Hepatocyte (in vitro differentiated cells): ENCODE data around the gene HACD2. TPM values are rescaled to one million over a fixed set of nuclear protein-coding genes. Genes with fewer than 3 reads are reported as not detected.

Source experiments
- DNase-seq: peaks from one replicate; pipeline ENCODE4 v3.0.0-alpha.2; 2016; ENCODE audit warnings: low spot score
- H2AFZ ChIP-seq: fragments of 200-600 bp; sonication (generic); 2 replicates; pipeline ENCODE4 v1.6.0; 2016; ENCODE audit warnings: antibody characterized with exemption, mild to moderate bottlenecking
- H3K27ac ChIP-seq: fragments of 200-600 bp; sonication (generic); 2 replicates; pipeline ENCODE4 v1.5.1; 2016; ENCODE audit warnings: mild to moderate bottlenecking
- H3K27me3 ChIP-seq: fragments of 200-600 bp; sonication (generic); 2 replicates; pipeline ENCODE4 v1.6.1; 2016
- H3K36me3 ChIP-seq: fragments of 200-600 bp; sonication (generic); replicated peaks from 2 replicates; pipeline ENCODE4 v1.5.1; 2016; ENCODE audit warnings: low read depth; ENCODE audit not compliant: insufficient read depth
- H3K4me1 ChIP-seq: fragments of 200-600 bp; sonication (generic); 2 replicates; pipeline ENCODE4 v1.5.1; 2016; ENCODE audit warnings: mild to moderate bottlenecking, moderate library complexity; ENCODE audit not compliant: insufficient read depth
- H3K4me2 ChIP-seq: fragments of 200-600 bp; sonication (generic); 2 replicates; pipeline ENCODE4 v1.6.0; 2016
- H3K4me3 ChIP-seq: fragments of 200-600 bp; sonication (generic); 2 replicates; pipeline ENCODE4 v1.5.1; 2016; ENCODE audit warnings: mild to moderate bottlenecking
- H3K79me2 ChIP-seq: fragments of 200-600 bp; sonication (generic); 2 replicates; pipeline ENCODE4 v1.6.0; 2017; ENCODE audit warnings: mild to moderate bottlenecking
- H3K9me2 ChIP-seq: fragments of 200-600 bp; sonication (generic); replicated peaks from 2 replicates; pipeline ENCODE4 v1.6.0; 2017; ENCODE audit warnings: mild to moderate bottlenecking; ENCODE audit not compliant: insufficient read depth
- H3K9me3 ChIP-seq: fragments of 200-600 bp; sonication (generic); 2 replicates; pipeline ENCODE4 v1.5.1; 2016; ENCODE audit warnings: low read depth, mild to moderate bottlenecking
- H4K20me1 ChIP-seq: fragments of 200-600 bp; sonication (generic); 2 replicates; pipeline ENCODE4 v1.6.0; 2016; ENCODE audit warnings: mild to moderate bottlenecking; ENCODE audit not compliant: insufficient read depth, poor library complexity, severe bottlenecking
- CTCF ChIP-seq: fragments of 200-600 bp; sonication (generic); IDR thresholded peaks from 2 replicates; pipeline ENCODE4 v1.5.1; 2016; ENCODE audit warnings: antibody characterized with exemption, mild to moderate bottlenecking; ENCODE audit not compliant: poor library complexity
- EZH2 ChIP-seq: fragments of 200-600 bp; sonication (generic); IDR thresholded peaks from 2 replicates; pipeline ENCODE4 v1.6.1; 2016; ENCODE audit warnings: antibody characterized with exemption, mild to moderate bottlenecking, borderline replicate concordance
- EZH2phosphoT487 ChIP-seq: fragments of 200-600 bp; sonication (generic); IDR thresholded peaks from one replicate; pipeline ENCODE4 v1.6.1; 2018; ENCODE audit warnings: antibody characterized with exemption, mild to moderate bottlenecking, low read depth, moderate library complexity; ENCODE audit not compliant: unreplicated experiment, severe bottlenecking
- WGBS: methylation state at CpG from one replicate; pipeline ENCODE4 v1.1.6; 2016; ENCODE audit warnings: low lambda C conversion rate; ENCODE audit errors: missing lambda C conversion rate; 5-methylcytosine and 5-hydroxymethylcytosine counted together
- polyA plus RNA-seq: library from polyadenylated mRNA; unstranded; fragments of >200 nt; fragmentation: Nextera tagmentation; extraction: Ambion mirVana; gene quantifications from 2 replicates; pipeline ENCODE4 v1.2.1, GENCODE V29; 2016
- total RNA-seq: library from RNA; depleted of rRNA; stranded (reverse); fragments of >200 nt; gene quantifications from 2 replicates; pipeline ENCODE4 v1.2.3, GENCODE V29; 2014

HACD2 gene
- total and polyA plus RNA-seq, 2 experiments from 2014 or later = 31.8 to 64.3 TPM

- DNase-seq = no peak
- Histone ChIP-seq H2AFZ (no peak overlapping the region), H3K4me3 (no peak overlapping the region), H3K27ac (no peak overlapping the region), H3K4me2 (no peak overlapping the region), H3K9me3 (no peaks in the 10 kb centered on the region), H3K79me2 (no peaks in the 10 kb centered on the region), H4K20me1 (no peaks in the 10 kb centered on the region), H3K36me3 (no peaks in the 10 kb centered on the region), H3K9me2 (no peaks in the 10 kb centered on the region), H3K4me1 (no peaks in the 10 kb centered on the region), H3K27me3 (no peaks in the 10 kb centered on the region)
- WGBS = 74% methylated on average over 3 of the region's 3 CpGs
- TF ChIP-seq CTCF (no peak), EZH2 (no peak), EZH2phosphoT487 (no peak)
These were observed 73.1 kb downstream of the HACD2 start for GRCh38 chr3:123511726-123512125.

DNA sequence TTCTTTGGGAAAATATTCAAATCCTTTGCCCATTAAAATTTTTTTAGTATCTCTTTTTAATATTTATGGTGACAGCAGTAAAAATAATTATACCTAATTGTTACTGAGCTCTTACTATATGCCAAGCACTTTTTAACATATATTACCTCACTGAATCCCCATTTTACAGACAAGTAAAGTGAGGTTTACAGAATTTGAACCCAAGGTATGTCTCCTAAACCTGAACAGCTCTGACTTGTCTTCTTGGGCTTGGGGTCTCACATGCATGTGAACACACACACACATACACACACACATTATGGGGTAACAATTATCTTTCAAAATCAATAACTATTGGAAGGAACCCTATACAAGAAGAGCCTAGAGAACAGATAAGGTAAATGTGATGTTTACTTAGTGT is 73.8 kb downstream of the HACD2 start:
- Histone ChIP-seq H3K36me3 (no peaks in the 10 kb centered on the region), H3K27me3 (no peaks in the 10 kb centered on the region), H3K9me3 (no peaks in the 10 kb centered on the region), H3K4me2 (no peak overlapping the region), H3K4me3 (no peak overlapping the region), H3K9me2 (no peaks in the 10 kb centered on the region), H2AFZ (no peak overlapping the region), H3K79me2 (no peaks in the 10 kb centered on the region), H4K20me1 (no peaks in the 10 kb centered on the region), H3K27ac (no peak overlapping the region), H3K4me1 (no peaks in the 10 kb centered on the region)
- no peak for TF ChIP-seq EZH2
- TF ChIP-seq CTCF = no peak
- TF ChIP-seq EZH2phosphoT487 = no peak
- no peak for DNase-seq

DNA sequence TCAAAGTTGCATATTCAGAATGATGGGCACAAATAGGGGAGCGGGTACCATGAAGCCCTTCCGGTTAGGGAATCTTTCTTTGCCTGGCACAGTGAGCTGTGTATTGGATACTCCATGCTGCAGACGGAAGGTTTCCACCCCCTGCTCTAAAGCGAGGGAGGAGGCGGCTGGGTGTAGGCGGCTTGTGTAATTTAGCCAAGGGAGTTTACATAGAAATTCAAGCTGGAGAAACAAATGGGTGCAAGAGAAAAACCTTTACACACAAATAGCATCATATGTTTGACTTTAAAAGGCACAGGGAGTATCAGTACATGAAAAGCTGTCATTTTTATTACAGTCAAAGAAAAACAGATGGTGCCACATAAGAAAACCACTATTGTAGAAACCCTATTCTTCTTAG is 76.7 kb downstream of the HACD2 start:
- no peaks in the 10 kb centered on the region for H4K20me1 ChIP-seq
- H3K9me3 ChIP-seq = no peaks in the 10 kb centered on the region
- no peak overlapping the region for H2AFZ ChIP-seq
- no peaks in the 10 kb centered on the region for H3K4me1 ChIP-seq
- no peaks in the 10 kb centered on the region for H3K79me2 ChIP-seq
- DNase-seq = no peak
- H3K27ac ChIP-seq = no peak overlapping the region
- H3K4me2 ChIP-seq = no peak overlapping the region
- no peak for TF ChIP-seq CTCF
- no peaks in the 10 kb centered on the region for H3K9me2 ChIP-seq
- no peak overlapping the region for H3K4me3 ChIP-seq
- no peaks in the 10 kb centered on the region for H3K36me3 ChIP-seq
- no peaks in the 10 kb centered on the region for H3K27me3 ChIP-seq
- 86% methylated on average over 6 of the region's 6 CpGs for WGBS

DNA sequence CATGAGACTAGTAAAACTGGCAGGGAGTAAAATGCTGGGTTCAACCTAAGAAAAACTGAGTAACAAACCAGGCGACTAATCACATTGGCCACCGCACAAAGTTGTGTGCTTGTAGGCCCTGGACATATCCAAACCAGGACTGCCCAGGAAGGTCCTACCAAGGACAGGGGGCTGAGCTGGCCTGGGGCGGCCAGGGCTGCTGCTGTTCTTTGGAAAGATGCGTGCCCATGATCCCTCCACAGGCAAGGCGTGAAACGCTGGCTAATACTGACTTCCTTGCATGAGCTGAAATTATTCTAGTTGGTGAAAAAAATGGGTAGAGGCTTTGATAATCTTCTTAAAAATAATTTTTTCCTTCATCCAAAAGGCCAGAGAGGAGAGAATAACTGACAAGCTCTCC is 79.0 kb downstream of the HACD2 start:
- over 99% methylated on average over 6 of the region's 6 CpGs for WGBS
- H4K20me1 ChIP-seq = no peaks in the 10 kb centered on the region
- no peaks in the 10 kb centered on the region for H3K36me3 ChIP-seq
- H3K4me3 ChIP-seq = no peak overlapping the region
- TF ChIP-seq EZH2phosphoT487 (no peak), EZH2 (no peak), CTCF (no peak)
- H3K9me2 ChIP-seq = no peaks in the 10 kb centered on the region
- H3K4me1 ChIP-seq = no peaks in the 10 kb centered on the region
- H3K9me3 ChIP-seq = no peaks in the 10 kb centered on the region
- no peak overlapping the region for H2AFZ ChIP-seq
- H3K79me2 ChIP-seq = no peaks in the 10 kb centered on the region
- no peak overlapping the region for H3K27ac ChIP-seq
- H3K4me2 ChIP-seq = no peak overlapping the region
- no peaks in the 10 kb centered on the region for H3K27me3 ChIP-seq
- DNase-seq = no peak
